Heart left ventricle (tissue), 16 donors: ENCODE data around the gene ZFAND5. TPM values are rescaled to one million over a fixed set of nuclear protein-coding genes. Genes with fewer than 3 reads are reported as not detected.

ENCODE experiments used
- ATAC-seq, 4 donors: fragments of 200-7000 bp; cut with Tn5 transposase; one replicate each; pipeline ENCODE4 v1.9.1; 2020 to 2022; ENCODE audit warnings: moderate library complexity in 4 of 4, mild to moderate bottlenecking in 3 of 4, moderate number of reproducible peaks in 1 of 4
- DNase-seq, 5 donors: peaks; one replicate each; pipeline ENCODE4 v3.0.0-alpha.2; 2020
- H3K27ac ChIP-seq, 12 donors: fragments of 200-600 bp; sonication (generic) in 4 of 12; one replicate each; pipeline versions ENCODE4 v1.5.0 to v1.8.0; 2016 to 2022; ENCODE audit warnings: mild to moderate bottlenecking in 2 of 12
- H3K27me3 ChIP-seq, 9 donors: fragments of 200-600 bp; sonication (generic) in 2 of 9; one replicate each; pipeline versions ENCODE4 v1.5.1 to v1.8.0; 2016 to 2022; ENCODE audit warnings: mild to moderate bottlenecking in 3 of 9
- H3K36me3 ChIP-seq, 9 donors: fragments of 200-600 bp; sonication (generic) in 2 of 9; one replicate each; pipeline versions ENCODE4 v1.5.0 to v1.8.0; 2018 to 2022; ENCODE audit warnings: mild to moderate bottlenecking in 2 of 9
- H3K4me1 ChIP-seq, 12 donors: fragments of 200-600 bp; sonication (generic) in 4 of 12; one replicate each; pipeline versions ENCODE4 v1.5.0 to v1.8.0; 2016 to 2022; ENCODE audit warnings: mild to moderate bottlenecking in 3 of 12
- H3K4me3 ChIP-seq, 12 donors: fragments of 200-600 bp; sonication (generic) in 4 of 12; one replicate each; pipeline versions ENCODE4 v1.5.0 to v1.8.0; 2017 to 2022; ENCODE audit warnings: mild to moderate bottlenecking in 9 of 12, moderate library complexity in 4 of 12
- H3K9me3 ChIP-seq, 12 donors: fragments of 200-600 bp; sonication (generic) in 4 of 12; one replicate each; pipeline versions ENCODE4 v1.5.0 to v1.8.0; 2016 to 2022; ENCODE audit warnings: mild to moderate bottlenecking in 1 of 12
- CTCF ChIP-seq, 12 donors: fragments of 200-600 bp; sonication (generic) in 4 of 12; IDR thresholded peaks; one replicate each; pipeline versions ENCODE4 v1.5.0 to v1.8.0; 2018 to 2022; ENCODE audit warnings: antibody characterized with exemption in 12 of 12, mild to moderate bottlenecking in 5 of 12
- POLR2A ChIP-seq, 2 donors: fragments of 450-650 bp; IDR thresholded peaks; one replicate each; pipeline ENCODE4 v1.6.1; 2017; ENCODE audit warnings: antibody characterized with exemption in 2 of 2, mild to moderate bottlenecking in 2 of 2, moderate library complexity in 2 of 2
- WGBS, 4 donors: extraction: QIAGEN DNeasy Blood & Tissue Kit in 2 of 4; methylation state at CpG; one replicate each; pipeline versions ENCODE4 v1.1.5 to v1.1.7; 2013 to 2018; 5-methylcytosine and 5-hydroxymethylcytosine counted together
- intact Hi-C, 10 donors: fragments of 100-400 bp; cut with DNase I; formaldehyde crosslinking; loops; one replicate each; pipeline versions ENCODE4 v1.11.1 to v1.14.2; 2022
- polyA plus RNA-seq, 2 donors: library from polyadenylated mRNA; stranded (reverse); fragments of 200-250 nt; gene quantifications; one replicate each; pipeline ENCODE4 v1.2.3, GENCODE V29; 2013
- total RNA-seq, 9 donors: library from RNA; depleted of rRNA in 2 of 9; stranded (reverse); fragments of >200 nt in 2 of 9; fragmentation: NEBNext Ultra II Directional in 3 of 9; extraction: Animal tissue kit (Norgen Biotek cat#: 25700) in 3 of 9; gene quantifications; one replicate each; pipeline versions ENCODE4 v1.1.0 to v1.2.4, GENCODE V29; 2016 to 2023
- donor health status: ischemic (EF 13 %, LVEDD 7.1; RV severe dilation, severe dysfunction).
- donor health status: healthy with polysubstance abuse.
- donor health status: DM: no; HTN: yes; CAD: no.
- donor health status: DM: no; HTN: no; CAD: no.
- donor health status: ischemic (EF 25% LVEDD 6.9; RV normal size, moderate dysfunction).
- donor health status: ischemic (EF 25% LVEDD 5.7; RV mildly dilated, moderate dysfunction).
- donor health status: healthy.
- donor health status: DM: yes; HTN: yes; CAD: no.
- donor health status: ischemic (EF 35%, LVEDD 5.7; RV mildly dilated, moderate dysfunction).
- donor health status: nonischemic (EF 11% LVEDD 7.7; RV severe dilation, severe dysfunction).
- donor health status: DM: yes; HTN: yes; CAD: no.
- donor health status: PGD.
- donor health status: ischemic (EF 29% LVEDD 5.4; RV normal size, mild dysfunction).
- donor health status: nonischemic (EF 23%, LVEDD 6.1; RV moderate dilation, normal function).

Gene ZFAND5
- total and polyA plus RNA-seq, 11 donors = 99.1 to 275 (median 157) TPM

- no peak for ATAC-seq
- no peak for DNase-seq
- 67 to 74% (median 68%) methylated on average over 1 of the region's 1 CpG for WGBS, 4 donors
- H3K27me3 ChIP-seq = no peaks in the 10 kb centered on the region
- H3K9me3 ChIP-seq = no peaks in the 10 kb centered on the region
- no peak overlapping the region for H3K27ac ChIP-seq
- H3K4me3 ChIP-seq = no peak overlapping the region
- H3K36me3 ChIP-seq = no peaks in the 10 kb centered on the region
- no peak for TF ChIP-seq CTCF (IDR thresholded peaks at IDR 0.05)
- no peak for TF ChIP-seq POLR2A (IDR thresholded peaks at IDR 0.05)
- intact Hi-C loops = no loop called here
- H3K4me1 ChIP-seq = no peaks in the 10 kb centered on the region
Observed at GRCh38 chr9:72386186-72386585, 21.2 kb upstream of the ZFAND5 start.

GRCh38 chr9:72384710-72385485, 19.9 kb upstream of the ZFAND5 start:
- DNase-seq (no peak), ATAC-seq (no peak)
- intact Hi-C loops = no loop called here
- Histone ChIP-seq H3K4me3 (no peak overlapping the region), H3K36me3 (no peaks in the 10 kb centered on the region), H3K4me1 (no peaks in the 10 kb centered on the region), H3K27me3 (no peaks in the 10 kb centered on the region), H3K27ac (peak overlapping the region in 1 of 12 donors; percentile 2), H3K9me3 (no peaks in the 10 kb centered on the region)
- no peak for TF ChIP-seq CTCF (IDR thresholded peaks at IDR 0.05)
- no peak for TF ChIP-seq POLR2A (IDR thresholded peaks at IDR 0.05)
- WGBS, 4 donors = 50 to 67% (median 61%) methylated on average over 5 of the region's 5 CpGs

GRCh38 chr9:72383978-72384709, 19.1 kb upstream of the ZFAND5 start:
- WGBS, 4 donors = 79 to 86% (median 81%) methylated on average over 7 of the region's 7 CpGs
- TF ChIP-seq POLR2A (IDR thresholded peaks at IDR 0.05) (no peak), CTCF (IDR thresholded peaks at IDR 0.05) (no peak)
- DNase-seq = no peak
- Histone ChIP-seq H3K9me3 (no peaks in the 10 kb centered on the region), H3K4me1 (no peaks in the 10 kb centered on the region), H3K27me3 (no peaks in the 10 kb centered on the region), H3K27ac (peak overlapping the region in 1 of 12 donors; percentile 2), H3K36me3 (no peaks in the 10 kb centered on the region), H3K4me3 (no peak overlapping the region)
- ATAC-seq = no peak
- intact Hi-C loops = no loop called here

GRCh38 chr9:72382405-72382804, 17.4 kb upstream of the ZFAND5 start:
- intact Hi-C loops = no loop called here
- Histone ChIP-seq H3K27me3 (no peaks in the 10 kb centered on the region), H3K4me3 (no peak overlapping the region), H3K27ac (no peak overlapping the region), H3K9me3 (no peaks in the 10 kb centered on the region), H3K4me1 (no peaks in the 10 kb centered on the region), H3K36me3 (no peaks in the 10 kb centered on the region)
- 80 to 87% (median 82%) methylated on average over 4 of the region's 4 CpGs for WGBS, 4 donors
- no peak for TF ChIP-seq POLR2A (IDR thresholded peaks at IDR 0.05)
- TF ChIP-seq CTCF (IDR thresholded peaks at IDR 0.05) = no peak
- no peak for DNase-seq
- no peak for ATAC-seq
